ENCODE data around the gene GAPT.

Gene GAPT

DNA sequence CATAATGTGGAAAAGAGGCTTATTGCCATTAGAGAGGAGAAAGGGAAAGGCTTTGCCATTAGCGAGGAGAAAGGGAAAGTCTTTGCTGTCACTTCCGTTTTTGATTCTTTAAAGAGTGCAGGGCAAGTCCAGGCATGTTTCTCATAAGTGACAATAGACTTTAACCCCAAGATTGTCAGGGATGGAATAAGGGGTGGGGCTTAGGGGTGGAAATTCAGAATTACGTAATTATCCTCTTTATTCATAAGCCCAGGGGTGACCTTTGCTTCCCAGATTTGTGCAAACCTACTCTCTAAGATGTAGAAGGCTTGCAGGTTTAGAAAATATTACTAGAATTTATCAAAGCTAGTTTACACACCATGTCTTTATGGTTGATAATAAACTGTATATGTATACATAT lies 29.1 kb upstream of the GAPT start:
- no peak for DNase-seq

DNA sequence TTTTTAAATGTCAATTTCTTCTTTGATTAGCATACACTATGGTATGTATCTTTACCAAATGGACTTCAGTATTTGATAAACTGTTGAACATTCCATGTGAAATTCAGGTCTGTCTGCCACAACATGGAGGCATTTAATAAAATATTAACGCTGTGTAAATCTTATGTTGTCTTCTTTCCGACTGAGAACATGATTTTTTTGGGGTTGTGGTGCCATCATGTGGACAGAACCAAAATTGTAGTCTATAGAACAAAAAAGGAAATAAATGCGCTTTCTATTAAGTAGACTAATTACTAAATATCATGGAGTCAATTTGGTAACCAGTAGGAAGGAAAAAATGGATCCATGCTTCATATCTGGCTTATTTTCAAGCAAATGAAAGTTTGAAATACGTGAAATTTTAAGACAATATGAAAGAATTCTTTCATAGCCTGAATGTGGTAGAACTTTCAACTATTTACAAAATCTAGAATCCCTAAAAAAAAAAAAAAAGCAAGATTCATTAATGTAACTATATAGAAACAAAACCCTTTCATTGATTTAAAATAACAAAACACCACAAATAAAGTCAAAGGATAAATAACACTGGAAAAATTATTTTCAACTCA lies 28.5 kb upstream of the GAPT start:
- DNase-seq: no peak

DNA sequence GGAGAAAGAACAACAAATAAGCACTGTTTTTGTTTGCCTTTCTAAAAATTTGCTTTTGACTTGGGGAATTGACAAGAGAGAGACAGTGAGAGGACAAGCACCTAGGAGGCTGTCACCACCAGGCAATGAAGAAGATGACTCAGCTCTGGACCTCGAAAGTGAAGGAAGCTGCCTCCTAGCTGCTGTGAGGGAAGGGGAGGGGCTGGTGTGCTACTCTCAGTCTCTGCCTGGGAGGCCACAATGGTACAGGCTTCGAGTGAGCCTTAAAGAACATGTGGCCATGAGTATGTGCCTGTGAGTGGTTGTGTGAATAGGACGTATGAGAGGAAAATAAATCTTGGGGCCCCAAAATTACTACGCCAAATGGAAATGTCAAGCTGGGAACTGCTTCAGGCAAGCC lies 24.3 kb upstream of the GAPT start:
- no peak for DNase-seq

DNA sequence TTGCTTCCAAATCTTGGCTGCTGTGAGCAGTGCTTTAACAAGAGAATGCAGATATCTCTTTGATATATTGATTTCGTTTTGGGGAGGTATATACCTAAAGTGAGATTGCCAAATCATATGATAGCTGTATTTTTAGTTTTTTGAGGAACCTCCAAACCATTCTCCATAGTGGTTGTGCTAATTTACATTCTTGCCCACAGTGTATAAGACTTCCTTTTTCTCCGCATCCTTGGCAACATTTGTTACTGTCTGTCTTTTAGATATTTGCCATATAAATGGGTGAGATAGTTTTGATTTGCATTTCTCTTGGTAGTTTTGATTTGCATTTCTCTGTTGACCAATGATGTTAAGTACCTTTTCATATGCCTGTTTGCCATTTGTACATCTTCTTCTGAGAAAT lies 21.3 kb upstream of the GAPT start:
- no peak for DNase-seq

DNA sequence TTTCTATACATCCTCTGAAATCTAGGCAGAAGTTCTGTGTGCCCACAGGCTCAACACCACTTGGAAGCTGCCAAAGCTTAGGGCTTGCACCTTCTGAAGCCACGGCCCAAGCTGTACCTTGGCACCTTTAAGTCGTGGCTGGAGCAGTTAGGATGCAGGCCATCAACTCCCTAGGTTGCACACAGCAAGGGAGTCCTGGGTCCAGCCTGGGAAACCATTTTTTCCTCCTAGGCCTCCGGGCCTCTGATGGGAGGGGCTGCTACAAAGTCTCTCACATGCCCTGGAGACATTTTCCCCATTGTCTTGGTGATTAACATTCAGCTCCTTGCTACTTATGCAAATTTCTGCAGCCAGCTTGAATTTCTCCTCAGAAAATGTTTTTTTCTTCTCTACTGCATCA lies 15.8 kb upstream of the GAPT start:
- no peak for DNase-seq

DNA sequence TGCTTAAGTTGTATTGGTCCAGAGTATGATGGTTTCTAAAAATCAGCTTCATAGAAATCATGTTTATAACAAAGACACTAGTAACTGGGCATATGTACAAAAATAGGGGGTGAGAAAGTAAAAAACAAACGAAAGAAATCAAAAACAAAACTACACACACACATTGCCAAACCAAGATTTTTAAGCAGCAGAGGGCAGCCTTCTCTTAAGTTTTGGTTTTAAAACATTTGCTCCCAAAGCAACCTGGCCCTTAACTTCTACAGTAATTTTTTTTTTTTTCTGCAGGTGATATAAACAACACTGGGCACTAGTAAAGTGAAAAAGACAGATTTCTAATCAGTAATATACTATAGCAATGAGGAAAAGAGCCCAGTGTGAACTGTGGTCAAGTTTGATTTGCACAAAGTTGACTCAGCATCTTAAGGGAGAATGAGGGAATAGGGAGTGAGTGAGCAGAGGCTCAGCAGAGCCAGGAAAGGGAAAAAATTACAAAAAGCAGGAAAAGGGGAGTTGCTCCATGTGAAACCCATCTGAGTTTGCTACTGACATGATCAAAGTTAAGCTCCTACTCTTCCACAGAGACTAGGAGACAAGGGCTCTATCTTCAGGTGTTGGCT lies 13.4 kb upstream of the GAPT start:
- DNase-seq: no peak

DNA sequence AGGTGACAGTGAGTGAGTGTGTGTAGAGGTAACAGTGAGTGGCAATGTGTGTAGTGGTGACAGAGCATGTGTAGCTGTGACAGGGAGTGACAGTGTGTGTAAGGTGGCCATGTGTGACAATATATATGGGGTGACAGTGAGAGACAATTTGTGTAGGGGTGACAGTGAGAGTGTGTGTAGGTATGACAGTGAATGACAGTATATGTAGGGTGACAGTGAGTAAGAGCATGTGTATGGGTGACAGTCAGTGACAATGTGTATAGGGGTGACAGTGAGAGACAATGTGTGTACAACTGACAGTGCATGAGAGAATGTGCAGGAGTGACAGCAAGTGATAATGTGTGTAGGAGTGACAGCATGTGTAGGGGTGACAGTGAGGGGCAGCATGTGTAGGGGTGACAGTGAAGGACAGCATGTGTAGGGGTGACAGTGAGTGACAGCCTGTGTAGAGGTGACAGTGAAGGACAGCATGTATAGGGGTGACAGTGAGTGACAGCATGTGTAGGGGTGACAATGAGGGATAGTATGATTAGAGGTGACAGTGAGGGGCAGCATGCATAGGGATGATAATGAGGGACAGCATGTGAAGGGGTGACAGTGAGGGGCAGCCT lies 10.1 kb upstream of the GAPT start:
- no peak for DNase-seq

DNA sequence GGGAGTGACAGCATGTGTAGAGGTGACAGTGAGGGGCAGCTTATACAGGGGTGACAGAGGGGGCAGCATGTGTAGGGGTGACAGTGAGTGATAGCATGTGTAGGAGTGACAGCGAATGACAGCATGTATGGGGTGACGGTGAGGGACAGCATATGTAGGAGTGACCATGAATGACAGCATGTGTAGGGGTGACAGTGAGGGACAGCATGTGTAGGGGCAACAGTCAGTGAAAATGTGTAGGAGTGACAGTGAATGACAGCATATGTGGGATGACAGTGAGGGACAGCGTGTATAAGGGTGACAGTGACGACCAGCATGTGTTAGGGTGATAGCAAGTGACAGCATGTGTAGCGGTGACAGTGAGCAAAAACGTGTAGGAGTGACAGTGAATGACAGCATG lies 9.4 kb upstream of the GAPT start:
- no peak for DNase-seq

DNA sequence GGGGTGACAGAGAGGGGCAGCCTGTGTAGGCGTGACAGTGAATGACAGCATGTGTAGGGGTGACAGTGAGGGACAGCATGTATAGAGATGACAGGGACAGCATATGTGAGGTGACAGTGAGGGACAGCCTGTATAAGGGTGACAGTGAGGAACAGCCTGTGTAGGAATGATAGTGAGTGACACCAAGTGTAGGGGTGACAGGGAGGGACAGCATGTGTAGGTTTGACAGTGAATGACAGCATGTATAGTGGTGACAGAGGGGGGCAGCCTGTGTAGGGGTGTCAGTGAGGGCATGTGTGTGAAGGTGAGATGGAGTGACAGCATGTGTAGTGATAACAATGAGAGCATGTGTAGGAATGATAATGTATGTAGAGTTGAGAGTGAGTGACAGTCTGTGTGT lies 8.7 kb upstream of the GAPT start:
- no peak for DNase-seq

DNA sequence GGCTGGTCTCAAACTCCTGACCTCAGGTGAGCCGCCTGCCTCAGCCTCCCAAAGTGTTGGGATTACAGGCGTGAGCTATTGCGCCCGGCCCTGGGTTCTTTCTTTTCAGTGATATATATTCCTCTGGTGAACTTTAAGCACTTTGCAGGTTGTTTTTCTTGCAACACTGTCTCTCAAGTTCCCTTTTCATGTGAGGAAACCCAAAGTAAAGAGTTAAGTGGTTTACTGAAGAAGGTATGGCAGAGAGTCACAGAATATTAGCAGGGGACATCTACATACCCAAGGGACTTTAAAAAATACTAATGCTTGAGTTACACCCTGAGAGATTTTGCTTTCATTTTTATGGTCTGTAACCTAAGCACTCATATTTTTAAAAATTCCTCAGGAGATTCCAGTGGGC lies 6.7 kb upstream of the GAPT start:
- no peak for DNase-seq

DNA sequence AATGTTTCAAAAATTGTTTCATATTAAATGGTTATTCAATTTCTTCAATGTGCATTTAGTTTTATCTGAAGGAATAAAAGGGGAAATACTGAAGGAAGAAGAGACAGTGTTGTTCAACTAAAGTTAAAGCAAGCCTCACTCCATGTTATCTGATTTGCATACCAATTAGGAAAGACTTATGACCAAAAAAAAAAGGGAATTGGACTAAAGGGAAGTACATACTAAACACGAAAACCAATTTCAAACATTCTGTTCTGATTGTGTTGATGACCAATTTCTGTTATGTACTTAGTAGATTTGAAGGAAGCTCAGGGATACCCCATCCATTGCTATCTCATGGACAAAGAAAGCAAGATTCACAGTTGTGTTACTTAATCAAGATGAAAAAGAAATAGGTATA lies 4.9 kb upstream of the GAPT start:
- DNase-seq: no peak

DNA sequence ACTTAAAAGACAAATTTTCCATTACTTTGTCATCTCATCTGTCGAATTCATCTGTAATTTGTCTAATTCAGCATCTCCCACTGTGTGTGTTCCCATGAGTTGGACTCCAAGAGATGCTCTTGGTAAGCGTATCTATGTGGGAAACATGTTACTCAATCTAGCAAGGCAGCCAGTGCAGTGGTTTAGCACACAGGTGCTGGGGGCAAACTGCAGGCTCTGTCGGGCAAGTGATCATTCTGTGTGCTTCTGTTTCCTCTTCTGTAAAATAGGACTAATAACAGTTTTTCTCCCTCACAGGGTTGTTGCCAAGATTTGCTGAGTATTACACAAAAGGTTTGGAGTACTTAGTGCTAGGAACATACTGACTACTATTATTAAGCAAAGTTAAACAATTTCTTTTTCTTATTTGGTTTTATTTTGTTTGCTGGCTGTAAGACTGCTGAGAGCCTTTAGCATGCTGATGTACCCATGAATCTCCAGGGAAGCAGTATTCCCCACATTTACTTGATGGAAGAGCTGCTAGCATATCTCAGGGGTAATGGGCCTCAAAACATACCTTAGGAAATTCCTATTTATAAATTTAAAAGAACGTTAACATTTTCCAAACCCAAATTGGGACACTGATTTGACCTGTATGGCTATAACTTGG lies 709 bp upstream of the GAPT start:
- DNase-seq: no peak

DNA sequence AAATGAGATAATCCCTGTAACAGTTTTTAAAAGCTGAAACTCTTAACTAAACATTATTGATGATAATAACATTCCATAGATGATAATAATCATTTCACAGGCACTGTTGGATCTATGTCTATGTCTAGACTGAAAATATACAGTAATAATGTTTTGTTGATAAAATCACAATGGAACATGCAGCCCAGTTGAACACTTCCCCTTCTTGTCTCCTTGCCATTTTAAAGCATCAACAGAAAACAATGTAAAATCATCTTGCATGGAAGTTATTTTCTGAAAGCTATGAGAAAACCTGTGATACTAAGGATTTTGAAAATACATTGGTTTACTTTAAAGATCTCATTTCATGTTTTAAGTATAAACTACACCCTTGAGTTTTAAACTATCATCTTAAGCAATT lies 1.9 kb downstream of the GAPT start:
- DNase-seq: no peak

DNA sequence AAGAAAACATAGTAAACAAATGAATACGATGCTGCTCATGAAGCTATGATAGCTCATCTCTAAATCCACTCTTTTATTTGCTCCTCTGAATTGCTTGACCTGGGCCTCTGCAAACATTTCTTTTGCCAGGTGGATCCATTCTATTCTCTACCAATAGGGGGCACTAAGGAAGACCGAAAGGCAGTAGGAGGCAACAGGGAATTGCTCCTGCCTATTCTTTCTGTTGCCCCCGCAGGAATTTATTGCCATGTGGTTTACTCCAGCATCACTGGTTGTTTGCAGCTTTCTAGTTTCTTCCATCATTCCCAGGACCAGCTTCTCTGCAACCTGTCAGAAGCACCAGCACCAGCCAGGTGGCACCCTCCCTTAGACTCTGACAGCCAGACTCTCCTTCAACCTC lies 5.3 kb downstream of the GAPT start:
- DNase-seq: no peak

DNA sequence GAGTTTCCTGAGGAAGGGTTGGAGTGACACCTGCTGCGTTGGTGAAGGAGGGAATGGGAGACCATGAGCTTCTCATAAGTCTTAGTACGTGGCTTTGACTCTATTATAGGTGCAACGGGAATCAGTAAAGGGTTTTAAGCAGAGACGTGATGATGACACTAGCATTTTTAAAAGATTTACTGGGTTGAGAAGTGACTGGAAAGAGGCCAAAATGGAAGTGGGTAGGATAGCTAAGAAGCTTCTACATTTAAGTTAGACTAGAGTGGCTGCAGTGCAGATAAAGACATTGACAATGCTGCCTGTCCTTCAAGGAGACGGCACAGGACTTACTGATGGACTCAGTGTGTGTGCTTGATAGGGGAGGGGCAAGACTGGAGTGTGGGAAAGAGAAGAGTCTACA lies 6.2 kb downstream of the GAPT start:
- DNase-seq: no peak

DNA sequence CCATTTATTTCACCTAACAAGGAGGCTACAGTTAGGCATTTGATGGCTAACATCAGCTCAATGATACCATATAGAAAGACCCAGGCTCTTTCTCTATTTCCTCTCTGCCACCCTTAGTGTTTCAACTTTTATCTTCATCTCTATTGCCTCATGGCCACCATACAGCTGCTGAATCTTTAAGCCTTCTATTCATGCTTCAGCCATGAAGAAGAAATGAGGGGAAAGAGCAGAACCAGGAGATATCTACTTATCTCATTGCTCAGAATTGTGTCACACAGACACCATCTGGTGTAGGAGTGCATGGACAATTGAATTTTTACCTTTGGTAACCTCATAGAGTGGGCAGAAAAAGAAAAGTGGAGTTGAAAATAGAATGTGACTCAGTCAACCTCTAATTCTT lies 6.7 kb downstream of the GAPT start:
- no peak for DNase-seq

DNA sequence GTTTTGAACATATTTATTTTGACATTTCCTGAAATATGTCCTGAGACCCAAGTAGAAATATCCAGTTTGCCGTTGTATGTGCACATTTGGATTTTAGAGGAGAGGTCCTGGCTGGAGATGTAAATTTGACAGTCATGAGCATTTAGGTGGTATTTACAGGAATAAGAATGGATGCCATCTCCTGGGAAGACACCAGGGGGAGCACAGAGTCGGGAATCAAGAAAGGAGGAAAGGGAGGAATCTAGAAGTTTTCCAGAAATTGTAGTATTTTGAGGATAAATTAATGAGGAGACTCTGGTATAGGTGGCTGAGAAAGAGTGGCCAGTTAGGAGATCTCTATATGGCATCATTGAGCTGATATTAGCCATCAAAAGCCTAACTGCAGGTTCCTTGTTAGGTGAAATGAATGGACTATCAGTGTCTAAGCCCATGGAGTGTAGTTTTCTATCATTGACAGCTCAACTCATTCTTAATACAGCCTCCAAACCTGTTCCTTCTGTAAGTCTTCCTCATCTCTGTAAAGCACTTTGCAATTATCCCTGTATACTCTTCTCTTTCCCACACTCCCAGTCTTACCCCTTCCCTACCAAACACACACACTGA lies 7.2 kb downstream of the GAPT start:
- no peak for DNase-seq

DNA sequence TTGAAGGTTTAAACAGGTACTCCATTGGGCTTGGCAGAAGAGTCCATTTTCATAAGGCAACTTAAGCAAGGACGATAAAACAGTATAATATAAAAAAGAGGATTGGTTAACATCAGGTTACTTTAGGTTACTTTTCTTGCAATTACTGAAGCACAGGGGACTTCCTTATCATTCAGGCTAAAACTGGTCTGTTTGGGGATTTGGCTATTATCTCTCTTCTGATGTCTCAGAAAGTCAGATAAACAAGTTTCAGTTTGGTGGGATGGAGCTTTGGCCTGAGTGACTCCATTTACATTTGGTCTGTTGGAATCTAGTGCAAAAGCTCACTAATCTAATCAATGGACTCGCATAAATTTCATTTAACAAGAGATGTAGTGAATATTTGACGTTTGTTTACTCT lies 8.0 kb downstream of the GAPT start:
- no peak for DNase-seq

DNA sequence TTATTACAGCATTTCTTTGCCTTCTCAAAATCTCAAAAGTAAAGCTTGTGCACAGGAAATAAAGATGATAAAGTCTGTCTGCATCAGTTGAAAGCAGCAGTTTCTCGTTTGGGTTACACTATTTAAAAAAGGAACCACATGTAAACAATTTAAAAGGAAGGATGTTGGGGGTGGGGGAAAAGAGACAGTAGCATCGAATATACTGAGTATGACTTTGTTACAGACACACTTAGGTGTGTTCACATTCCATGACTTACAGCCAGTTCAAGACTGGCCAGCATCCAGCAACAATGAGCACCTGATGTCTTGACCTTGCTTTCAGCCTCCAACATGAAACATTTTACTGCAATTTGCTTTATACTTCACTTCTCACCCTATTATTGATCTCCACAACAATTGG lies 8.7 kb downstream of the GAPT start:
- DNase-seq: no peak

DNA sequence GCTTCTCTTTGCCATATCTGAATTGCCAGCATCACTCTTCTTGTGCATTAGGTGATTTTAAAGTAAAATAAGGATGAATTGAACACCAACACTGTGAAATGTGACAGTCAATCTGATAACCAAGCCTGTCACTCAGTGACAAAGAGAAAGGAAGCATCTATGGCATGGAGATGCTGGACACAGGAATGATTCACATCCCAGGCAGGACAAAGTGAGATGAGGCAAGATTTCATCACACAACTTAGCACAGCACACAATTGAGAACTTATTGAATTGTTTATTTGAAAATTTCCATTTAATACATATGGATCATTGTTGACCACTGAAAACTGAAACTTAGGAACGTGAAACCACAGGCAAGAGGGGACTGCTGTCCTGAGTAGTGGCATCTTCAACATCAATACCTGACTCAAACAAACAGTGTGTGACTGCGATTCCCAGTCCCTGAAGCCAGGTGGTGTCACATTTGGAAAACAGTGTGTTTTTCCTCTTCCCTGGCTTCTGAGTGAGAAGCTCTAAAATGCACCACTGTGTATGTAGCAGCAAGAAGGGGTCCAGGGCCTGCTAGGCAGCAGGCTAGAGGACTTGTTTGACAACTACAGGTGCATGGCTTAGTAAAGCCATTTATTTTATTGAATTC lies 10.7 kb downstream of the GAPT start:
- DNase-seq: no peak

DNA sequence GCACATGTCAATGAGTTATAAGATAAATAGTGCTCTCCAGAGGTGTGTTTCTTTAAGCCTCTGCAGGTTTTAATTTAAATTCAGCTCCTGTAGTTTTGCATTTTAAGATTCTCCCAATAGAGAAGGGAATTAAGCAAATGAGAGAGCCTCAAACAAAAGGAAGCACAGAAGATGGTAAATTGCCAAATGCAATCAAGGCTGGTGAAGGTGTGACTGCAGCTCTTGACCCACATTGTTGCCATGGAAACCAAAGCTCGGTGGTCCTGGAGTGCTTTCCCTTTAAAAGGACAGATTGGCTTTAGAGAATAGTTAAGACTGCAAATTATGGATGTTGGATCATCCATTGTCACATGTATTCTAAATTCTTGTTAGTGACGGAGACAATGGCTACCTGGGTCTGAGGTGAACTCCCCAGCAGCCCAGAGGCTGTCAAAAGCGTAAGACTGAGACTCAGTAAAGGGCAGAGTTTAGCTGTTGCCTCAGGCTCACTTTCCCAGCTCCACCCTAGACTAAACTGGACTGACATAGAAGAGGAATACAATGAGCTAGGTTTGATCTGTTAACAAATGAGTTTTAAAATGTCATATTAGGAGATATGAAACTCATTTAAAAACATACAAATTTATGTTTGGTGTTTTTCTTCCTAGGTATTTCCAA lies 12.3 kb downstream of the GAPT start:
- no peak for DNase-seq

DNA sequence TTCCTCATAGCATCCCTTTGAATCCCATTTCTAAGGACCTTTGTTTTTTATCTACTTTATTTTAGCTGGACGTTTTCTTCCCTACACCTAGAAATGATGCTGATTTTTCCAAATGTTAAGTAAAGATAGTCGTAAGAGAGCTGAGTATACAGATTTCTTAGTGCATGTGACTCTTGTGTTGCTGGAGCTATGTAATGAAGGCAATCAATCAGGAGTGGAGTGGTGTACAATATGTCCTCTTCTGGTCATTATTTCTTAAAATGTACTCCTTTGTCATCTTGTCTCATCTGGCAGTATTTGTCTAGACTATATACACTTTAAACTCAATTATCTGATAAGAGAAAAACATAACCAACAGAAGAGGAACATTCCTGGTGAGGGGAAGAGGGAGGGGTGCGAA lies 13.5 kb downstream of the GAPT start:
- no peak for DNase-seq

DNA sequence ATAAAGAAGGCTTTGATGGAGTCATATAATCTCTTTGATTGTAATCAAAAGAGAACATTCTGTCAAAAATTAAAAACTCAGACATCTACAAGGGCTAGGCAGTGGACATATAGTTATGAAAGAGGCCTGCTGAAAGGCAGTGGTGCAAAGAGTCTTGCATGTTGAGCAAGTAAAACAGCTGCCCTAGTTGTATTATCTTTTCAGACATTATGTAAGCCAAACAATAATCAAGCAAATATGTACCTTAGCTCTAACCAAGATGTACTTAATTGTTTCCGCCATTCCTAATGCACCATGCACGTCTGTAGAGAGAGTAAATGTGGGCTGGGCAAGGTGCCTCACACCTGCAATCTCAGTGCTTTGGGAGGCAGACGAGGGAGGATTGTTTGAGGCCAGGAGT lies 14.3 kb downstream of the GAPT start:
- DNase-seq: no peak

Measured in NCI-H1436 treated with DMSO at 0.1 percent for 48 hours (cell line).